Effector CD4-positive, alpha-beta T cell (primary cell): ENCODE results near the gene PPM1H.
"Not testable (repeated sequence)": the region's sequence is repeated elsewhere in the genome, so short reads cannot be mapped to it uniquely, and the experiment has no call there.

Experiments used
- DNase-seq: peaks from one replicate; pipeline ENCODE4 v3.0.0-alpha.2; 2020

The PPM1H gene

GRCh38 chr12:62943779-62944395, 8.9 kb upstream of the PPM1H start:
- DNase-seq = no peak

GRCh38 chr12:62942316-62942715, 7.4 kb upstream of the PPM1H start:
- DNase-seq = not testable (repeated sequence)

DNA sequence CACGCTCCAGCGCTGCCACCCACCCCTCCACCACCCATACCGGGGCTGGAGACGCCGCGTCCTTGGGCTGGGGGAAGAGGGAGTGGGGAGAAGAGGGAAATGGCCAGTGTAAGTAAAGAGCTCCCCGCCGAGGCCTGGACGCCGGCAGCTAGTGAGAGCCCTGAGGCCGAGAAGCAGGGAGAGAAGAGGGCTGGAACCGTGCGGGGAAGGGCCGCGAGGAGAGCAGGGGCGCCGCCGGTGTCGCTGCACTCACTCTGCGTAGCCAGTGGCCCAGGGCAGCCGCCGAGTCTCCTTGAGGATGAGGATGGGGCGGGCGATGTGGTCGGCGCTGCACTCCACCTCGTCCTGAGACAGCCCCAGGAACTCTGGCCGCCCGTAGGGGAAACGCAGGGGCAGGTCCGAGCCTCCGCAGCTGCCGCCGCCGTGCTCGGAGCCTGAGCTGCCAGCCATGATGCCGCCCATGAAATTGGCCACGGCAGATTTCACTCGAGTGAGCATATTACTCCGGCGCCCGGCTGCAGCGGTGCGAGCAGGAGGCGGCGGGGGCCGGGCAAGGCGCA, 631 bp downstream of the PPM1H start:
- DNase-seq = no peak

DNA sequence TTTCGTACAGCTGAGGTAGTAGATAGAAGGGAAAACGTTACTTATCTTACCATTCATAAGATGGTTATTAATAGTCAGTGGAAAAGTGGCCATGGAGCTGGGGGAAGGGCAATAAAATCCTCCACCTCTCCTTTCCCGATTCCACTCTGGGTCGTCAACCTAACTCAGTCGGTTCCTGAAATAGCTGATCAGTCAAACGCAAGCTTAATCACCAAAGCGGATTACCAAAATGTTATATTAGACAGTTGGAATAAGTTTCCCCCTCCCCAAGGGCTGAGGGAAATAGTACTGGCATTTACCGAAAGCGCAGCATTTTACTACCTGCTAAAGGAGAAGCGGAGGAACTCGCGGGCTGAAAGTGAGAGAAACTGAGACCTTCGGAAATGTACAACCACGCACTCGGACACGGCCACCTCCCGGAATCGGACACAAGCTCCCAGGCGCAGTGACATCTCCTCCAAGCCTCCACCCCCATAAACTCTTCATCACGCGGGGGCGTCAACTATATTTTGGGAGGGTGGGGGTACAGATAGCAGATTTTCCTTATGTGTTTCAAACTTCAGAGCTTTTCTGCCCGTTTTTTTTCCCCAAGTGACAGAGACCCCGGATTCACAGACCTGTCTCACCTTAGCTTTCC, 1.2 kb downstream of the PPM1H start:
- no peak for DNase-seq

DNA sequence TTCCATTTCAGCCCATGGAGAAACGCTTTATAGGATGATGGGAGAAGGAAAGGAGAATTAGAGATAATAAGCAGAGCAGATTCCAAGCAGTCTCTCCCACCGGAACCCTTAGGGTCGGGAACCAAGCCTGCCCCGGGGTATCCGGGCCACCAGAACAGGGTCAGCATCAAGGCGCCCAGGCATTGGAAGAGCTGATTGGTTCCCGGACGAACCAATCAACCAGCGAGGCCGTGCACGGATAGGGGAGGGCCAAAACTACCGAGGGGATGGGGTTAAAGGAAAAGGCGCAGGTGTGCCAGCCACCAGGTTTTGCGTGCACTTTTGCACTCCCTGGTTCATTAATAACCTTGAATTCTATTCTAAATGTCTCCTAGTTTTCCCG, 1.7 kb downstream of the PPM1H start:
- DNase-seq = no peak

DNA sequence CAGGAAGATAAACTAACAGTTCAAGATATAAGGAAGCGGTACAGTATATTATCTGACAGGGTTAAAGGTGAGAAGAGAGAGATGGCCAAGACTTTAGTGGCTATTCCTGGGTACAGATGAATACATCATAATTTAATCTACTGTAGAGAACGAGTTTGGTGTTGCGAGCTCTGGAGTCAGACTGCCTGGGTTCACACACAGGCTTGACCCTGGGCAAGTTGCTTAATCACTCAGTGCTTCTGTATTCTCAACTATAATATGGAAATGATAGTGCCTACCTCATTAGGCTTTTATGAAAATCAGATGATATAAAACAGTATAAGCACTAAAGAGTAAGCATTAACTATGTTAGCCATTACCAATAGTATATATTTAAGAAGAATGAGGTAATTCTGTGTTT, 3.5 kb downstream of the PPM1H start:
- DNase-seq = no peak

GRCh38 chr12:62930546-62931425, 4.2 kb downstream of the PPM1H start:
- DNase-seq = no peak

DNA sequence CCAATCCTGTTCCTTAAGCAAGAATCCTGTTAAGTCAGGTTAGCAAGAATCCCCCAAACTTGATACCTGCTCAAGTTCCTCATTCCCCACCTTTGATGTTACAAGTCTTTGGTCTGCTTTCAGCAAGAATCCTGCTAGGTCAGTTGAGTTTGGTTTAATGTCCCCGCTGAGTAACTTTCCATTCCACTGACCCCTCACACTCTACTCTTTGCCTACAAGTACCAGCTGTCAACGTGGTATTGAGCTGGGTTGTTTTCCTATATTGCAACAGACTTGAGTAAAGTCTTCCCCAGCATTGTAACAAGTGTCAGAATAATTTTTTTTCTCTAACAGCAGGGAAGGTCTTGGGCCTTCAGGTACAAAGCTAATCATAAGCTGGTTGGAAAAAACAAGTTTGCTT, 6.3 kb downstream of the PPM1H start:
- DNase-seq = no peak

DNA sequence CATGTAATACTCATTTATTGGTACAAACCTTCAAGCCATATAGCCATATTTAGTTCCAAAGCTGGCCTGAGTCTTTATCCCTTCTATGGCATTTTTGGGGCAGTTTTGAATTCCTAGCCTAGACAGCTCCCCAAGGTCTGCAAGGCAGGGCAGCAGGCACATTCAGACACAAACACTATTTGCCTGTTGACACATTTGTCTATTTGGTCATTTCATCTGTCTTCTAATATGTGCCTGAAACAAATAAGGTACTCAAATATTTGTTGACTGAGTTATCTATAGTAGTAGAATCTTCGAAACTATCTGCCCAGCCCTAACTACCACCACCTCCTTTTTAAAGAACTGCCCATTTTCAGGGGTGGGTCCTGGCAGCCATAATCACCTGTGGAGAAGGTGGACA, 9.3 kb downstream of the PPM1H start:
- no peak for DNase-seq

DNA sequence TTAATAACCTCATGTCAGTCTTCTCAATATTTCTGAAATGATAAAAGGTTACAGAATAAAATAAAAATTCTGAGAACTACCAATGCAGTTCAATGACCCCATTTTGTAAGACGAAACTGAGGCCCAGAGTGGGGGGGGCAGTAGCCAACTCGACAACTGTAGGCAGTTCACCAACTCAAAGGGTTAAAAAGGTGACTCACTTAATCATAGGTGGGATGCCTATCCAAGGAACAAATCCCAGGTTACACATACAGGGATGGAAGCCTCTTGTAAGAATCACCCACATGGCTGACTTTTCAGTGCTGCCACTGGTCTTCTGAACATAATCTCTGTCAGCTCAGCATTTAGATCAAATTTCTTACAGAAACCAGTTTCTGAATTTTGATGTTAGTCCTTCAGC, 10.9 kb downstream of the PPM1H start:
- no peak for DNase-seq

DNA sequence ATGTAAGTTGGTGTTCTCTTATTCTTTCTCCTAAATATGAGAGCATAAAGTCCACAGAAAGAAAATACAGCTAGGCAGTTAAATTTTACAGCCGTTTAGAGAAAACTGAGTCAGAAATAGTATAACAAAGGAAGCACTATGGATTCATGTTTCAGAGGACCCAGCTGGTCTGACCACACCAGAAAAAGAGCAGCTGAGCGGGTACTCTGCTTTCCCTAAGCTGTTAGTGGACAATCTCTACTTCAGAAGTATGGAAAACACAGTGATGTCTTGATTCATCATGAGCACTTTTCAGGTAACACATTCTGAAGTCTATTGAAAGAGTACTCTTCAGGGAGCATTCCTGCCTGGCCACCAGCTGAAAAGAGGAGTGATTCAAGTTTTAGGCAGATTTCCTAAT, 12.4 kb downstream of the PPM1H start:
- no peak for DNase-seq

GRCh38 chr12:62919838-62920237, 15.1 kb downstream of the PPM1H start:
- DNase-seq = no peak

DNA sequence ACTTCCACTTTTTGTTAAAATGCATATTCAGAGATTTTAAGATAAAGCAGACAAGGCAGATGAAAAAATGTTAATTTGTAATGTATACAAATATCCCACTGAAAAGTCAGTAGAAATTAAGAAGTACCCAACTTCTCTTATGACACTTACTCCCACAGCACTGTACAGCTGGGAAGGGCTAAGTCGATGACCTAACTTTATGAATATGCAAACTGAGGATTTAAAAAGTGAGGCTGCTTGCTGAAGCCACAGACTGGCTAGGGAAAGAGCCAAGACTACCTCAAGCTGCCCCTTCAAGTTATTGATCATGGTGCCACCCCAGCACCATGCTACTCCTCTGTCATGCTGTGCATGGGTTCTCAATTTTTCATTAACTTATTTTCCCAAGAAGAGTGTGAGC, 17.0 kb downstream of the PPM1H start:
- no peak for DNase-seq

GRCh38 chr12:62916632-62917425, 18.1 kb downstream of the PPM1H start:
- DNase-seq = no peak

GRCh38 chr12:62915204-62915529, 19.8 kb downstream of the PPM1H start:
- no peak for DNase-seq

GRCh38 chr12:62914443-62915203, 20.3 kb downstream of the PPM1H start:
- DNase-seq = no peak

DNA sequence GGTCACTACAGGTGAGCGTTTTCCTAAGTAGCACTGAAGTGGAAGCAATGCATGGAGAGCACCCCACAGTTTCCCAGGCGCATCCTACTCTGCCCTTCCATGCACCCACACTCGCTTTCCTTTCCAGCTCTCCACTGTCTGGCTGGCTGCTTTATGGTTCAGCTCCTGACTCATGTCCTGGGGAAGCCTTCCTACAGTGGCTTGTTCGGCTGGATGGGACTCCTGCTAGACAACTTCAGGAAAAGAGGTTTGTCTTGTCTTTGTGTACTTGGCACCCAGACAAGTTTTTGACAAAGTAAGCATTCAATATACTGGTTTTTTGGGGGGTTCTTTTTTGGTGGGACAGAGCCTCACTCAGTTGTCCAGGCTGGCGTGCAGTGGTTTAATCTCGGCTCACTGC, 21.6 kb downstream of the PPM1H start:
- no peak for DNase-seq

- DNase-seq = no peak
Measured at GRCh38 chr12:62912644-62913043, 22.3 kb downstream of the PPM1H start.

GRCh38 chr12:62911286-62911685, 23.7 kb downstream of the PPM1H start:
- DNase-seq = no peak

GRCh38 chr12:62910549-62911169, 24.3 kb downstream of the PPM1H start:
- DNase-seq = no peak

GRCh38 chr12:62909340-62909739, 25.6 kb downstream of the PPM1H start:
- no peak for DNase-seq

DNA sequence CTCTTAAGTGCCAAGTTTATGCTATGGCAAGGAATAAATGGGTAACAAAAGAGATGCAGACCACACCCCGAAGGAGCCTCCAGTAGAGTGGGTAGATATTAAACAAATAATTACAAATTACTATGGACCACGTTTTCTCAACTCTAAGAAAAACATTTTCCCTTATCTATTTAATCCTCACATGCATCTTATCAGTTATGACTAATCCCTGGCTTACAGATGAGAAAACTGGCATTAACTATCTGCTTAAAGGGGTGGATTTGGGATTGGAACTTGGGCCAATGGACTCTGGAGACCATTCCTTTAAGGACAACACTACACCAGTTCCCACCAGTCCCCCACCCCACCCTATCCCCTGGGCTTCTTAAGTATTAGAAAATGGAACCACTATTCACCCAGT, 26.3 kb downstream of the PPM1H start:
- DNase-seq = no peak
